AG09319 (cell line): Measurements from ENCODE around the gene TGFA.

Source experiments
- DNase-seq: peaks from one replicate; pipeline ENCODE4 v3.0.0-alpha.2; 2010; ENCODE audit warnings: low read depth; ENCODE audit errors: extremely low read depth
- TF ChIP-seq, protein P1 (sequence below): IDR thresholded peaks from 2 replicates; pipeline ENCODE4 v1.5.1; 2011; ENCODE audit warnings: low read depth, mild to moderate bottlenecking, inconsistent platforms, low read length, moderate library complexity

The TGFA gene

DNA sequence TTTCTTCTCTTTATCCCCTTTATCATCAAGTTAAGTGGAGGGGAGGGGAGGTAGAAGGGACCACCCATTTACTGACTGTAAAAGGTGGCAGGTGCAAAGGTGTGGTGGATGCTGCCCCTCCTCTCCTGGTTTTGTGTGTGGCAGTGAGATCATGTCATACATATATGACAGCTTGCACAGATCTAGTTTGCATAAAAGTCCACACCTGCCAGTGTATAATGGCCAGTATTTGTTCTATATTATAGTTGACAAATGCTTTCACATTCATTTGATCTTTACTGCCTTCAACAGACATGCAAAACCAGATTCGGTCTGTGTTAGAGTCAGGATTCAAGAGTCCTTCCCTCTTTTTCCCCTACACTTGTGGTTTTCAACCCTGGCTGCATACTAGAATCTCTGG lies 55.1 kb downstream of the TGFA start:
- DNase-seq, result no peak
- TF ChIP-seq, protein P1, sequence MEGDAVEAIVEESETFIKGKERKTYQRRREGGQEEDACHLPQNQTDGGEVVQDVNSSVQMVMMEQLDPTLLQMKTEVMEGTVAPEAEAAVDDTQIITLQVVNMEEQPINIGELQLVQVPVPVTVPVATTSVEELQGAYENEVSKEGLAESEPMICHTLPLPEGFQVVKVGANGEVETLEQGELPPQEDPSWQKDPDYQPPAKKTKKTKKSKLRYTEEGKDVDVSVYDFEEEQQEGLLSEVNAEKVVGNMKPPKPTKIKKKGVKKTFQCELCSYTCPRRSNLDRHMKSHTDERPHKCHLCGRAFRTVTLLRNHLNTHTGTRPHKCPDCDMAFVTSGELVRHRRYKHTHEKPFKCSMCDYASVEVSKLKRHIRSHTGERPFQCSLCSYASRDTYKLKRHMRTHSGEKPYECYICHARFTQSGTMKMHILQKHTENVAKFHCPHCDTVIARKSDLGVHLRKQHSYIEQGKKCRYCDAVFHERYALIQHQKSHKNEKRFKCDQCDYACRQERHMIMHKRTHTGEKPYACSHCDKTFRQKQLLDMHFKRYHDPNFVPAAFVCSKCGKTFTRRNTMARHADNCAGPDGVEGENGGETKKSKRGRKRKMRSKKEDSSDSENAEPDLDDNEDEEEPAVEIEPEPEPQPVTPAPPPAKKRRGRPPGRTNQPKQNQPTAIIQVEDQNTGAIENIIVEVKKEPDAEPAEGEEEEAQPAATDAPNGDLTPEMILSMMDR, result no peak

DNA sequence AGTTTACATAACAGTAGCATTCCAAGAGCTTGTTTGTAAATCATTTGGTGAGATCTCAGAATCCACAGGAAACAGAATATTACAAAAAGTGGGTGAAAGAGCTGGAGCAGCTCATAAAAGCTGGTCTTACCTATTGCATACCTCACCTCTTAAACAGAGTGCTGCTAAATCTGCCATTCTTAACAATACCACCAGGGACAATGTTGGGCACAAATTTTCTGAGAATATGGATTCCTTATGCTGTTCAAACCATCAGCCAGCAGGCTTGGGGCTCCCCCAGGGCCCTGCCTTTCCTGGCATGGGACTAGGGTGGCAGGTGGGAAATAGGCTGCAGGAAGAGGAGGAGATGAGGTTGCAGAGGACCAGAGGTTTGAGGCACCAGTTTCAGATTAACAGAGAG lies 55.6 kb downstream of the TGFA start:
- DNase-seq, result no peak
- TF ChIP-seq, protein P1, result no peak

DNA sequence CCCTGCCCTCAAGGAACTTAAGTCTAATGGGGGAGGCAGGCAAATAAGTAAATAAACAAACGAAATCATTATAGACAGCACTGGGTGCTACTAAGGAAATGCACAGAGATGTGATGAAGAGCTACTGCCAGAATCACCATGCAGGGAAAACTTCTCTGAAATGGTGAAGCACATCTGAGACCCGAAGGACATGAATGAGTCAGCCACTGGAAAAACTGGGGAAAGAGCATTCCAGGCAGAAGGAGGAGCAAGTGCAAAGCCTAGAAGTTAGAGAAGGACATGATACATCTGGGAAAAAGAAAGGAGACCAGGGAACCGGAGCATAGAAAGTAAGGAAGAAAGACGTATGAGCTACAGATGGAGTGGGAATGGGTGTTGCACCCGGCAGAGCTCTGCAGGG lies 56.8 kb downstream of the TGFA start:
- DNase-seq, result no peak
- TF ChIP-seq, protein P1, result no peak

DNA sequence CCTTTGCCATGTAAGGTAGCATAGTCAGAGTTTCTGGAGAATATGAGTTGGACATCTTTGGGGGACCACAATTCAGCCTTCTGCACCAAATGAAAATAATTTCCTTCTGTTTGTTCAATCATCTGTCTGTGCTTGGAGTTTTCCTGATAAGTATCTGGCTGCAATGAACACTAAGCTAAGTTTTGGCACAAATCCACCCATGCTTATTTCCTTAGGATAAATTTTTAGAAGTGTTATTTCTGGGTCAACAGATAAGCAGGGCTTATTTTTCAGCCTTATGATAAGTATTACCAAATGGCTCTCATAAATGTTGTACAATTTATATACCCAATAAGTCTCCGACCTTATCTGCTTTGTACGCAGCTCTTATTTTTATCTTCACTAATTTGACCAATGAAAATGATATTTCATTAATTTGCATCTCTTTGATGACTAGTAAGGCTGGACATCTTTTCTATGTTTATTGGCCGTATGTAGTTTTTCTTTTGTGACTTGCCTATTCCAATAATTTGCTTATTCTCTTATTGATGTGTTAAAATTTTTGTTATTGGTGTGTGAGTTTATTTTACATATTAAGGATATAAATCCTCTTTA lies 59.2 kb downstream of the TGFA start:
- no peak for DNase-seq
- TF ChIP-seq, protein P1, result no peak

DNA sequence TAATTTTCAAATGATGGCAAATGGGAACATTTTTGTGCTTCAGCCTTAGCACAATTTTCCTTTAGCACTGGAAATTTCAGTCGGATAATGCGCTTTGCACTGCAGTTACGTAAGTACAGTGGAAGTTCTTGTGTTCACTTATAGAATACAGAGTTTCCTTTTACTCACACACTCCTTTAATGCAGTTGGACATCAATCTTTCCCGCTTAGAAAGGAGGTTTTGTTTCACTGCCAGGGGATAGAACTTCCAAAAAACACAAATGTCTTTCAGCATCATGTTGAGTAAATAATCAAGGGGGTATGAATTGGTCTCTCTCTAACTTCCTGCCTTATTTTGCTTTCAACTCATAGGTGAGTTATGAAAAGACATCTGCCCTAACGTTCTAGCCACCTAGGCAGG lies 63.2 kb downstream of the TGFA start:
- DNase-seq, result no peak
- TF ChIP-seq, protein P1, result no peak

DNA sequence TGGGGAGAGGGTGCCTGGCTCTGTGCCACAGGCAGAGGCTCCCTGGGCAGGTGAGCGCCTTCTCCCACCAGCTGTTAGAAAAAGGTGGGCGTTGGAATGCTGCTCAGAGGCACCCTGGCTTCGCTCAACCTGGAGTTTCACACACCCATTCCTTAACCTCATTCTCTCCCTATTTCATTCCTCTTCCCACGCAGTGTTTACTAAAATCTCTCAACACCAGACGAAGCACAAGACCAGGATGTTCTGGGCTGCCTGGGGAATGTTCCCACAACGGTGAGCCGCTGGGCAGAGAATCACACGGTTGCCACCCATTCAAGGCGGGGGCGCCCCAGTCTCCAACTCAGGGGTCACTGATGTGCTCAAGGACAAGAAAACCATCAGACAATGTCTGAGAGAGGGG lies 64.5 kb downstream of the TGFA start:
- no peak for DNase-seq
- TF ChIP-seq, protein P1, result no peak

DNA sequence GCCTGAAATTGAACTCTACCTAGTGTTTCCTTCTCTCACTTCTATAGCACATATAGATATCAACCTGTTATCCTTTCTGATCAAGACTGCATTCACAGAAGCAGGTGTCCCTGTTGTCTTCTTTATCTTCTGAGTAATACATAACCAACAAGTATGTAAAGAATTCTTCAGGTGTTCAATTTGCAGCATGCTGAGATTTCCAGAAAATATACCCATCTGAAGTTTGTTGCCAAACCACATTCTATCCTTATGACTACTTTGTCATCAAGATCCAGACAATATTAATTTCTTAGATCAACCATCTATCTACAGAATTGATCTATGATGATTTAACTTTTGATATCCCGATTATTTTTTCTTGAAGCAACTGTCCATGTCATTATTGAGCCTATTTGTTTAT lies 69.5 kb downstream of the TGFA start:
- TF ChIP-seq, protein P1, result no peak
- DNase-seq, result no peak
